22Rv1 (cell line): ENCODE measurements around the gene SPEF2.

Experiments
- CTCF ChIP-seq: fragments of 450-650 bp; IDR thresholded peaks from 2 replicates; pipeline ENCODE4 v1.5.1; 2017; ENCODE audit warnings: mild to moderate bottlenecking
- ZFX ChIP-seq: fragments of 450-650 bp; IDR thresholded peaks from 2 replicates; pipeline ENCODE4 v1.6.1; 2017; ENCODE audit warnings: antibody characterized with exemption, borderline replicate concordance

- no peak for TF ChIP-seq CTCF
- TF ChIP-seq ZFX: no peak
Measured at GRCh38 chr5:35832762-35833161, 215.1 kb downstream of the SPEF2 start.
